ENCODE measurements around the gene FICD. TPM values are rescaled to one million over a fixed set of nuclear protein-coding genes. Genes with fewer than 3 reads are reported as not detected.

The FICD gene
- total RNA-seq, 2 experiments from 2014 or later, result 3.4 to 3.9 TPM

DNA sequence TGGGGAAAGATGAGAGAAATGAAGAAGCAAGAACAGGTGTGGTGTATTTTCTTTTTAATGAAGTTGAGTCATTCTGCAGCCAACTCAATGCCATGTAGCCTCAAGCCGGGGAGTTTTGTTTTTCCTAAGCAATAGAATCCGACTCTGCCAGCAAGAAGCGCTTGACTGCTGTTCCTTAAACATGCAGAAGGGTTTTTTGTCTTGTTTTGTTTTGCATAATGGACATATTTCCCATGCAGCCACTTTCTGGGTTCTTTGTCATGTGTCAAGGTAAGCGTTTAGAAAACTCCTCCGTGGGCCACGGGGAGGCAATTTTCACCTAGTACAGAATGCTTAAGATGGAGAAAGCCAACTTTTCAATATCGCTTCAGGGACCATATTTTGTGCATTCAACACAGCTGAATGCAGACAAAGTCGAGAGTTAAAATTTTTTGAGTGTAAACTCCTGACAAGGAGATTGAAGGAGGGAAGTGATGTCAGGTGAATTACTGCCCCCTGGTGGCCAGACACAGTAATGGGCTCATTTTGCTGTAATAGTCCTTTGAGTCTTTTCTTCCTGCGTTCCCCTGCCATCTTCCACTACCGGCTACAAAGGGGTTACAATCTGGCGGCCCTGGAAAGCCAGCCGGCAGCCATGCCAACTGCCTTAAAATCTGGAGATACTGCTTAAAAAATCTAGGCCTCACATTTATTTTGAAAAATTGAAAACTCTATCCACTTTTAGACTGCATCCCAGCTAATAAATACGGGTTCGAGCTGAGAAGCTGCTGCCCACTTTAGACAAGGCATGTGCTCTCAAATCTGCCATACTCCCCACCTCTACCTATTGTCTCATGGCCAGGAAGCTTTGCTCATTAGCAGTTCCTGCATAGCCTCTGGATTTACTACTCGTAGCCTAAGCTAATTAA, 3.2 kb upstream of the FICD start:
- H3K4me3 Mint-ChIP-seq, result no peak overlapping the region
- DNase-seq (peak; percentile 86), ATAC-seq (no peak)
- H3K4me1 Mint-ChIP-seq (ENCODE audit: low read depth), result peaks cover 28% of the 10 kb centered on the region
- intact Hi-C loops (cut with micrococcal nuclease), result loop anchor here (5.0 kb wide), 1 partner anchor 520 kb away; no protein-coding TSS in a partner anchor
- H3K27ac Mint-ChIP-seq, result no peak overlapping the region
- TF ChIP-seq CTCF (IDR thresholded peaks at IDR 0.05), result peak; percentile 85
- no peaks in the 10 kb centered on the region for H3K27me3 Mint-ChIP-seq
- no peaks in the 10 kb centered on the region for H3K9me3 Mint-ChIP-seq
- ChIA-PET POLR2A (interaction anchor here (1.4 kb wide), 1 partner anchor 116 kb away, joined by 3 read pairs; no protein-coding TSS in a partner anchor), CTCF (interaction anchor here (0.6 to 3.4 kb wide), 37 partner anchors 10 to 840 kb away, joined by 3 to 36 read pairs (median 4); partner anchors contain the start of gene SART3)
- no peaks in the 10 kb centered on the region for H3K36me3 Mint-ChIP-seq (ENCODE audit: low read depth)

DNA sequence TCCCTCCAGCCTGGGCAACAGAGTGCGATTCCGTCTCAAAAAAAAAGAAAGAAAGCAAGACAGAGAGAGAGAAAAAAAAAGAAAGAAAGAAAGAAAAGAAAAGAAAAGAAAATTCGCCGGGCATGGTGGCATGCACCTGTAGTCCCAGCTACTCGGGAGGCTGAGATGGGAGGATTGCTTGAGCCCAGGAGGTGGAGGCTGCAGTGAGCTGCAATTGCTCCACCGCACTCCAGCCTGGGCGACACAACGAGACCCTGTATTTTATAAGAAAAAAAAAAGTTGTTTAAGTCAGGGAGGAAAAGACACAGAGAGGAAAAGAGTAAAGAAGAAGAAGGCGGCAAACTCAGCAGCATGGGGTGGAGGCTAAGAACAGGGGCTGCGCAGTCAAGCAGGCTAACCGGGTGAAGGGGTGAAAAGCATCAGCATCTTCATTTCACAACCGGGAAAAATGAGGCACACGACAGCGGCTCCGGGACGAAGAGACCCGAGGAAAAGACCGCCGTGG, 557 bp upstream of the FICD start:
- DNase-seq (no peak), ATAC-seq (peak; percentile 19)
- Mint-ChIP-seq H3K36me3 (ENCODE audit: low read depth) (peaks cover 6% of the 10 kb centered on the region), H3K9me3 (no peaks in the 10 kb centered on the region), H3K27ac (peak overlapping the region; percentile 63), H3K4me1 (ENCODE audit: low read depth) (peaks cover 27% of the 10 kb centered on the region), H3K27me3 (no peaks in the 10 kb centered on the region), H3K4me3 (peak overlapping the region; percentile 77)
- POLR2A ChIA-PET, result interaction anchor here (0.7 to 2.0 kb wide), 4 partner anchors 15 to 103 kb away, joined by 3 to 5 read pairs (median 4); partner anchors contain the start of gene ISCU
- intact Hi-C loops (cut with micrococcal nuclease), result loop anchor here (5.0 kb wide), 1 partner anchor 522 kb away; no protein-coding TSS in a partner anchor
- CTCF ChIA-PET, result interaction anchor here (1.2 to 3.4 kb wide), 2 partner anchors 17 to 523 kb away, joined by 3 to 36 read pairs; no protein-coding TSS in a partner anchor
- no peak for TF ChIP-seq CTCF (IDR thresholded peaks at IDR 0.05)

- POLR2A ChIA-PET, result interaction anchor here (0.7 to 1.6 kb wide), 4 partner anchors 16 to 149 kb away, joined by 3 to 5 read pairs (median 4); partner anchors contain the start of gene ISCU
- CTCF ChIA-PET, result interaction anchor here (1.3 kb wide), 1 partner anchor 102 kb away, joined by 4 read pairs; no protein-coding TSS in a partner anchor
- no peak for TF ChIP-seq CTCF (IDR thresholded peaks at IDR 0.05)
- Mint-ChIP-seq H3K4me3 (peak overlapping the region; percentile 77), H3K4me1 (ENCODE audit: low read depth) (peaks cover 27% of the 10 kb centered on the region), H3K27ac (peak overlapping the region; percentile 63), H3K36me3 (ENCODE audit: low read depth) (peaks cover 19% of the 10 kb centered on the region), H3K27me3 (no peaks in the 10 kb centered on the region), H3K9me3 (no peaks in the 10 kb centered on the region)
- DNase-seq (no peak), ATAC-seq (no peak)
- intact Hi-C loops (cut with micrococcal nuclease), result no loop called here
Observed at GRCh38 chr12:108515916-108516315, 839 bp downstream of the FICD start.

DNA sequence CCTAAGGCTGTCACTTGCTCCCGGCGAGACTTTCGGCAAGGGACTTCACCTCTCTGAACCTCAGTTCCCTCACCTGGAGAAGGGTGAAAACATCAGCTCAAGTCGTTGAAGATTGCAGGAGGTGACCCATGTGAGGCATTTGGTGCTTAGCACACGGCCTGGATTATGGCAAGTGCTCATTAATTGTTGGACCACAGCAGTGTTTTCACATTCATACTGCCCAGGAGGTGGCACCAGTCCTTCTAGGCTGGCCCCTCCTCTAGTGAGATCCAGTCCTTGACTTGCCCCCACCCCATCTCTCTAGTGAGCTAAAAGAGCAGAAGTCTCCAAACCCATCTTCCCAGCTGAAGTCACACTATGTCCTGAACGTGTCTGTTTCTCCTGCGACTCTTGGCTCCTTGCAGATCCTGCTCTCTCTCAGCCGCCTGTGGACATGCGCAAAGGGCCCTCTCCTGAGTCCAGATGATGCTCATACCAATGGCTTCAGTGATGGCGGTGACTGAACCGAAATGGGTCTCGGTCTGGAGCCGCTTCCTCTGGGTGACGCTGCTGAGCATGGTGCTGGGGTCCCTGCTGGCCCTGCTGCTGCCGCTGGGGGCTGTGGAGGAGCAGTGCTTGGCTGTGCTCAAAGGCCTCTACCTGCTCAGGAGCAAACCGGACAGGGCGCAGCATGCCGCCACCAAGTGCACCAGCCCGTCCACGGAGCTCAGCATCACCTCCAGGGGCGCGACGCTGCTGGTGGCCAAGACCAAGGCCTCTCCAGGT, 1.6 kb downstream of the FICD start:
- peak overlapping the region; percentile 77 for H3K4me3 Mint-ChIP-seq
- ChIA-PET POLR2A (interaction anchor here (0.7 to 1.1 kb wide), 2 partner anchors 10 to 33 kb away, joined by 3 read pairs; no protein-coding TSS in a partner anchor), CTCF (interaction anchor here (1.3 kb wide), 1 partner anchor 101 kb away, joined by 4 read pairs; no protein-coding TSS in a partner anchor)
- H3K27ac Mint-ChIP-seq, result peak overlapping the region; percentile 74
- no peak for DNase-seq
- H3K36me3 Mint-ChIP-seq (ENCODE audit: low read depth), result peaks cover 22% of the 10 kb centered on the region
- no peak for TF ChIP-seq CTCF (IDR thresholded peaks at IDR 0.05)
- H3K9me3 Mint-ChIP-seq, result no peaks in the 10 kb centered on the region
- peaks cover 23% of the 10 kb centered on the region for H3K4me1 Mint-ChIP-seq (ENCODE audit: low read depth)
- H3K27me3 Mint-ChIP-seq, result no peaks in the 10 kb centered on the region
- ATAC-seq, result no peak
- intact Hi-C loops (cut with micrococcal nuclease), result no loop called here
